Measurements from ENCODE around the gene GAPVD1. TPM values are rescaled to one million over a fixed set of nuclear protein-coding genes. Genes with fewer than 3 reads are reported as not detected.

The GAPVD1 gene
- total and polyA plus RNA-seq, 2 of the 8 experiments (the other 6 are each of a cell fraction or from before 2014, with no cell fraction given): 5.5 to 40.5 TPM

- TF ChIP-seq GABPA (IDR thresholded peaks at IDR 0.05; ENCODE audit: borderline replicate concordance, insufficient read depth, low read length): no peak
- no peak for TF ChIP-seq EP300 (IDR thresholded peaks at IDR 0.05; ENCODE audit: borderline replicate concordance in 1 of 2, low read depth in 2 of 2, low read length in 2 of 2)
- no peak for TF ChIP-seq SP2 (IDR thresholded peaks at IDR 0.05; ENCODE audit: low read length)
- no peak for TF ChIP-seq ZNF274 (IDR thresholded peaks at IDR 0.05; ENCODE audit: borderline replicate concordance, extremely low read depth, low read length)
- no peak for TF ChIP-seq RAD21 (IDR thresholded peaks at IDR 0.05 in 1 of 2, conservative IDR thresholded peaks at IDR 0.05 in 1 of 2; ENCODE audit: low read depth in 2 of 2, low read length in 2 of 2)
- TF ChIP-seq E2F6 (IDR thresholded peaks at IDR 0.05): peak; percentile 51
- peak; percentile 80 for TF ChIP-seq MAX (IDR thresholded peaks at IDR 0.05)
- TF ChIP-seq ATF3 (IDR thresholded peaks at IDR 0.05; ENCODE audit: insufficient read depth, low read depth, low read length): no peak
- no peak for TF ChIP-seq JUN (IDR thresholded peaks at IDR 0.05; ENCODE audit: low read depth, low read length)
- TF ChIP-seq BRCA1 (IDR thresholded peaks at IDR 0.05; ENCODE audit: low read depth, low read length): no peak
- no peak for TF ChIP-seq PHF8 (conservative IDR thresholded peaks at IDR 0.05; ENCODE audit: low read depth, low read length)
- TF ChIP-seq SIRT6 (IDR thresholded peaks at IDR 0.05; ENCODE audit: low read length): no peak
- TF ChIP-seq HDAC2 (IDR thresholded peaks at IDR 0.05; ENCODE audit: borderline replicate concordance in 1 of 2, low read depth in 2 of 2, low read length in 2 of 2): peak in 1 of 2 experiments; percentile 77; a peak in 1 of 4 replicates
- TF ChIP-seq ATF2 (IDR thresholded peaks at IDR 0.05; ENCODE audit: low read length): no peak
- no peak for TF ChIP-seq TBP (IDR thresholded peaks at IDR 0.05; ENCODE audit: low read depth, low read length)
- no peak for TF ChIP-seq HDAC6 (IDR thresholded peaks at IDR 0.05; ENCODE audit: low read depth, low read length)
- TF ChIP-seq POU5F1 (IDR thresholded peaks at IDR 0.05; ENCODE audit: low read depth, low read length): no peak
- TF ChIP-seq CBX5 (IDR thresholded peaks at IDR 0.05; ENCODE audit: low read depth, low read length): no peak
- TF ChIP-seq EZH2 (IDR thresholded peaks at IDR 0.05; ENCODE audit: low read depth, low read length, severe bottlenecking): no peak
- no peak for TF ChIP-seq SRF (IDR thresholded peaks at IDR 0.05; ENCODE audit: low read depth, low read length)
- 0 out of 4 replicates have a peak, but pooled peaks of 1 of the 2 experiments have one; percentile 86 for TF ChIP-seq SIN3A (conservative IDR thresholded peaks at IDR 0.05 in 1 of 2, IDR thresholded peaks at IDR 0.05 in 1 of 2; ENCODE audit: low read depth in 1 of 2, low read length in 2 of 2)
Observed at GRCh38 chr9:125240649-125240999, 21.0 kb upstream of the GAPVD1 start (continued).
